WTC11 (cell line): ENCODE data around the gene FAM174B. TPM values are rescaled to one million over a fixed set of nuclear protein-coding genes. Genes with fewer than 3 reads are reported as not detected.

Experiments used
- ATAC-seq: fragments of 200-7000 bp; cut with Tn5 transposase; 2 replicates; pipeline ENCODE4 v1.10.0; 2021; ENCODE audit warnings: mild to moderate bottlenecking, moderate library complexity
- CTCF ChIA-PET: fragments of 300-600 bp; sonication (Branson Sonifier 250); formaldehyde crosslinking; loops from one replicate; lab custom pipeline; 2021; ENCODE audit warnings: antibody characterized with exemption; lab: Charles Lee
- POLR2A ChIA-PET: fragments of 350-600 bp; sonication (Branson Sonifier 250); formaldehyde crosslinking; loops from one replicate; lab custom pipeline; 2021; ENCODE audit warnings: antibody characterized with exemption; lab: Charles Lee
- DNase-seq: peaks from one replicate; pipeline ENCODE4 v3.0.0; 2021; ENCODE audit warnings: low spot score
- H3K27ac Mint-ChIP-seq: 2 replicates; pipeline ENCODE4 v1.8.0; 2021; ENCODE audit warnings: mixed read lengths
- H3K27me3 Mint-ChIP-seq: 2 replicates; pipeline ENCODE4 v1.8.0; 2021; ENCODE audit warnings: low read depth, mild to moderate bottlenecking, moderate library complexity, mixed read lengths
- H3K36me3 Mint-ChIP-seq: 2 replicates; pipeline ENCODE4 v1.8.0; 2021; ENCODE audit warnings: mixed read lengths
- H3K4me1 Mint-ChIP-seq: 2 replicates; pipeline ENCODE4 v1.8.0; 2022; ENCODE audit warnings: mixed read lengths
- H3K4me3 Mint-ChIP-seq: 2 replicates; pipeline ENCODE4 v1.8.0; 2021; ENCODE audit warnings: mild to moderate bottlenecking, moderate library complexity, mixed read lengths
- H3K9me3 Mint-ChIP-seq: 2 replicates; pipeline ENCODE4 v1.8.0; 2021; ENCODE audit warnings: mixed read lengths
- AFF4 ChIP-seq: sonication (generic); formaldehyde crosslinking; IDR thresholded peaks from 2 replicates; pipeline ENCODE4 v1.8.1; 2023; ENCODE audit warnings: mild to moderate bottlenecking, missing genetic modification reagents, borderline replicate concordance
- AR ChIP-seq: fragments of 250-450 bp; sonication (Bioruptor Pico); IDR thresholded peaks from 2 replicates; pipeline ENCODE4 v1.9.0; 2021; ENCODE audit warnings: mild to moderate bottlenecking
- ATF3 ChIP-seq: sonication (generic); formaldehyde crosslinking; conservative IDR thresholded peaks from 2 replicates; pipeline ENCODE4 v1.8.1; 2022; ENCODE audit warnings: mild to moderate bottlenecking, missing genetic modification reagents
- CREM ChIP-seq: sonication (generic); formaldehyde crosslinking; IDR thresholded peaks from 2 replicates; pipeline ENCODE4 v1.8.1; 2022; ENCODE audit warnings: mild to moderate bottlenecking, missing genetic modification reagents, moderate library complexity
- E2F1 ChIP-seq: sonication (generic); formaldehyde crosslinking; IDR thresholded peaks from 2 replicates; pipeline ENCODE4 v1.8.0; 2022; ENCODE audit warnings: mild to moderate bottlenecking, missing genetic modification reagents
- ELF4 ChIP-seq: sonication (generic); formaldehyde crosslinking; IDR thresholded peaks from 2 replicates; pipeline ENCODE4 v1.8.1; 2022; ENCODE audit warnings: low read depth, mild to moderate bottlenecking, moderate library complexity, missing genetic modification reagents
- ETV6 ChIP-seq: sonication (generic); formaldehyde crosslinking; IDR thresholded peaks from 2 replicates; pipeline ENCODE4 v1.8.1; 2022; ENCODE audit warnings: mild to moderate bottlenecking, missing genetic modification reagents
- FOXJ3 ChIP-seq: sonication (generic); formaldehyde crosslinking; IDR thresholded peaks from 2 replicates; pipeline ENCODE4 v1.9.0; 2021; ENCODE audit warnings: missing genetic modification reagents, mild to moderate bottlenecking, borderline replicate concordance
- GRHL2 ChIP-seq: fragments of 250-450 bp; sonication (Bioruptor Pico); IDR thresholded peaks from 2 replicates; pipeline ENCODE4 v1.8.0; 2022; ENCODE audit warnings: mild to moderate bottlenecking, moderate library complexity; ENCODE audit not compliant: insufficient replicate concordance, severe bottlenecking
- IRF2 ChIP-seq: sonication (generic); formaldehyde crosslinking; IDR thresholded peaks from 2 replicates; pipeline ENCODE4 v1.8.0; 2022; ENCODE audit warnings: low read depth, missing genetic modification reagents, borderline replicate concordance
- NR2C2 ChIP-seq: sonication (generic); formaldehyde crosslinking; IDR thresholded peaks from 2 replicates; pipeline ENCODE4 v1.8.0; 2022; ENCODE audit warnings: mild to moderate bottlenecking, missing genetic modification reagents
- OVOL2 ChIP-seq: fragments of 250-450 bp; sonication (Bioruptor Pico); IDR thresholded peaks from 2 replicates; pipeline ENCODE4 v1.9.0; 2021; ENCODE audit warnings: mild to moderate bottlenecking, borderline replicate concordance
- PRRX2 ChIP-seq: fragments of 250-450 bp; sonication (Bioruptor Pico); IDR thresholded peaks from 2 replicates; pipeline ENCODE4 v1.8.0; 2021; ENCODE audit warnings: mild to moderate bottlenecking
- RELA ChIP-seq: sonication (generic); formaldehyde crosslinking; IDR thresholded peaks from 2 replicates; pipeline ENCODE4 v1.8.1; 2022; ENCODE audit warnings: missing genetic modification reagents, mild to moderate bottlenecking, borderline replicate concordance
- SMAD3 ChIP-seq: sonication (generic); formaldehyde crosslinking; IDR thresholded peaks from 2 replicates; pipeline ENCODE4 v1.8.0; 2022; ENCODE audit warnings: missing genetic modification reagents, mild to moderate bottlenecking, borderline replicate concordance
- SP1 ChIP-seq: sonication (generic); formaldehyde crosslinking; conservative IDR thresholded peaks from 2 replicates; pipeline ENCODE4 v1.8.1; 2022; ENCODE audit warnings: missing genetic modification reagents
- ZBTB43 ChIP-seq: sonication (generic); formaldehyde crosslinking; IDR thresholded peaks from 2 replicates; pipeline ENCODE4 v1.8.1; 2023; ENCODE audit warnings: mild to moderate bottlenecking, missing genetic modification reagents
- ZNF423 ChIP-seq: fragments of 250-450 bp; sonication (Bioruptor Pico); IDR thresholded peaks from 2 replicates; pipeline ENCODE4 v2.1.2; 2022; ENCODE audit warnings: mild to moderate bottlenecking, moderate library complexity
- ZNF512 ChIP-seq: sonication (generic); formaldehyde crosslinking; IDR thresholded peaks from 2 replicates; pipeline ENCODE4 v1.8.1; 2022; ENCODE audit warnings: missing genetic modification reagents, borderline replicate concordance
- total RNA-seq: library from RNA; stranded (reverse); gene quantifications from 3 replicates; pipeline ENCODE4 v1.2.3, GENCODE V29; 2021

FAM174B gene
- total RNA-seq, 1 experiment from 2014 or later: 22.1 TPM

- POLR2A ChIA-PET: no interaction called here
- H3K27me3 Mint-ChIP-seq: peaks cover 4% of the 10 kb centered on the region; the same call in 1 of the 2 replicates
- H3K4me3 Mint-ChIP-seq: no peak overlapping the region
- DNase-seq: no peak
- H3K27ac Mint-ChIP-seq: no peak overlapping the region
- H3K4me1 Mint-ChIP-seq: peaks cover 4% of the 10 kb centered on the region; the same call in 1 of the 2 replicates
- H3K36me3 Mint-ChIP-seq: peaks cover 11% of the 10 kb centered on the region
- TF ChIP-seq FOXJ3 (CRISPR knock-in tag) (no peak), IRF2 (CRISPR knock-in tag) (no peak), GRHL2 (no peak), SMAD3 (CRISPR knock-in tag) (no peak), ATF3 (no peak), OVOL2 (CRISPR knock-in tag) (no peak), ZBTB43 (CRISPR knock-in tag) (no peak), E2F1 (no peak), ZNF512 (CRISPR knock-in tag) (no peak), NR2C2 (CRISPR knock-in tag) (no peak), AR (CRISPR knock-in tag) (no peak), RELA (CRISPR knock-in tag) (no peak), PRRX2 (CRISPR knock-in tag) (no peak), ZNF423 (no peak), ETV6 (no peak), ELF4 (no peak), SP1 (no peak), CREM (CRISPR knock-in tag) (no peak), AFF4 (no peak)
- TF ChIP-seq, all 79 proteins: peak for 0
- CTCF ChIA-PET: interaction anchor here (1.0 to 1.5 kb wide), 3 partner anchors 10 to 112 kb away, joined by 3 to 4 read pairs (median 3); no protein-coding TSS in a partner anchor
- peaks cover 29% of the 10 kb centered on the region for H3K9me3 Mint-ChIP-seq
- no peak for ATAC-seq
Observed at GRCh38 chr15:92602267-92602593, 53.3 kb downstream of the FAM174B start.
